ENCODE results near the gene MPL.

Gene MPL

DNA sequence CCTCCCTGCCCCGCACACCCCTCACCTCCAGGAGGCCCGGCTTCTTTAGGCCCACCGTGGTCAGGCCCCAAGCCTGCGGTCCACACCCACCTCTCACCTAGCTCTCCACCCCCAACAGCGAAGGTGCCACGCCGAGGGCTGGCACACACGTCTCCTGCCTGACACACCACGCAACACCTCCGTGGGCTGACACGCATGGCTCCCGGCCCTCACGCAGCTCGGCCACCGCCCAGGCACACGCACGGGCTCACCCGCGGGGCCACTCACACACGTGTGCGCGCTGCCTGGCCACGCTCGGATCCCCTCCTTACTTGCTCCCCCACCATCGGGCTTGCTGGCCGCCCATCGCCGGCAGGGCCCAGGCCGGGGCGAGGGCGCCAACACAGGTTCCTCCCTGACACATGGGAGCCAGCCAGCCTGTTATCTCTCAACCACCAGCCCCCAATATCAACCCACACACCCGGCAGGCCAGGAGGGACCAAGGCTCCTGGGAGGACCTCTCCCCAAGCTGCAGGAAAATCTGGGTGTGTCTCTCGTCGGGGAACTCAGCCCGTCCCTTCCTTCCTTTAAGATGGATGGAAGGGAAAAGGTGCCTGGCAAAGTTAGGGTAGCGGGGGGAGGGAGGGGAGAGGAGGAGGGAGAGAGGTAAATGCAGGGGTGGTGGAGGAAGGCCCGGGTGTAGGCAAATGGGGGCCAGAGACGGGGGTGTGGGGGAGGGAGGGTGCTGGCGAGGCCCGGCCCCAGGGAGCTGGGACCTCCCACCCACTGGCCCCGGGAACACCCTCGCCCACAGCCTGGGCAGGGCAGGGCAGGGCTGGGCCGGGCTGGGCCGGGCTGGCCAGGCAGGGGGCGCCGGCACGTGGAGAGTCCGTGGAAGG is 29.6 kb downstream of the MPL start (continued):
- no peak for TF ChIP-seq IKZF3 (tag by site-specific recombination; IDR thresholded peaks at IDR 0.05)
- no peak for TF ChIP-seq KLF16 (tag by site-specific recombination; IDR thresholded peaks at IDR 0.05)
- no peak for TF ChIP-seq ZNF157 (tag by site-specific recombination; IDR thresholded peaks at IDR 0.05)
- TF ChIP-seq TSHZ1 (tag by site-specific recombination; IDR thresholded peaks at IDR 0.05; ENCODE audit: borderline replicate concordance), result no peak
- TF ChIP-seq ZNF626 (tag by site-specific recombination; IDR thresholded peaks at IDR 0.05), result no peak
- TF ChIP-seq ZNF549 (tag by site-specific recombination; IDR thresholded peaks at IDR 0.05), result no peak
- TF ChIP-seq ZBTB21 (tag by site-specific recombination; IDR thresholded peaks at IDR 0.05), result no peak
- TF ChIP-seq ZFP3 (tag by site-specific recombination; IDR thresholded peaks at IDR 0.05; ENCODE audit: low read depth), result no peak
- no peak for TF ChIP-seq ZNF274 (IDR thresholded peaks at IDR 0.05; ENCODE audit: low read length)
- TF ChIP-seq ZNF274 (tag by site-specific recombination; IDR thresholded peaks at IDR 0.05; ENCODE audit: borderline replicate concordance), result no peak
- TF ChIP-seq ZNF555 (tag by site-specific recombination; conservative IDR thresholded peaks at IDR 0.05), result no peak
- TF ChIP-seq BCL11B (tag by site-specific recombination; IDR thresholded peaks at IDR 0.05; ENCODE audit: low read depth), result no peak
- TF ChIP-seq PATZ1 (tag by site-specific recombination; IDR thresholded peaks at IDR 0.05), result peak; percentile 9
- TF ChIP-seq OVOL3 (tag by site-specific recombination; IDR thresholded peaks at IDR 0.05), result no peak
- no peak for TF ChIP-seq ZNF510 (tag by site-specific recombination; IDR thresholded peaks at IDR 0.05; ENCODE audit: insufficient replicate concordance)
- no peak for TF ChIP-seq ZNF529 (tag by site-specific recombination; IDR thresholded peaks at IDR 0.05; ENCODE audit: insufficient replicate concordance)
- peak; percentile 17; the same call in 1 of the 2 replicates for TF ChIP-seq KLF17 (tag by site-specific recombination; IDR thresholded peaks at IDR 0.05)
- no peak for TF ChIP-seq ZNF837 (tag by site-specific recombination; IDR thresholded peaks at IDR 0.05)
- TF ChIP-seq HOXD13 (CRISPR knock-in tag; IDR thresholded peaks at IDR 0.05; ENCODE audit: borderline replicate concordance), result no peak
- no peak for TF ChIP-seq YY2 (tag by site-specific recombination; IDR thresholded peaks at IDR 0.05)
- TF ChIP-seq ZNF747 (tag by site-specific recombination; IDR thresholded peaks at IDR 0.05), result no peak
- TF ChIP-seq ZNF292 (tag by site-specific recombination; IDR thresholded peaks at IDR 0.05; ENCODE audit: borderline replicate concordance, low read depth), result no peak
- TF ChIP-seq, protein P1, sequence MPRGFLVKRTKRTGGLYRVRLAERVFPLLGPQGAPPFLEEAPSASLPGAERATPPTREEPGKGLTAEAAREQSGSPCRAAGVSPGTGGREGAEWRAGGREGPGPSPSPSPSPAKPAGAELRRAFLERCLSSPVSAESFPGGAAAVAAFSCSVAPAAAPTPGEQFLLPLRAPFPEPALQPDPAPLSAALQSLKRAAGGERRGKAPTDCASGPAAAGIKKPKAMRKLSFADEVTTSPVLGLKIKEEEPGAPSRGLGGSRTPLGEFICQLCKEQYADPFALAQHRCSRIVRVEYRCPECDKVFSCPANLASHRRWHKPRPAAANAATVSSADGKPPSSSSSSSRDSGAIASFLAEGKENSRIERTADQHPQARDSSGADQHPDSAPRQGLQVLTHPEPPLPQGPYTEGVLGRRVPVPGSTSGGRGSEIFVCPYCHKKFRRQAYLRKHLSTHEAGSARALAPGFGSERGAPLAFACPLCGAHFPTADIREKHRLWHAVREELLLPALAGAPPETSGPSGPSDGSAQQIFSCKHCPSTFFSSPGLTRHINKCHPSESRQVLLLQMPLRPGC (tag by site-specific recombination; IDR thresholded peaks at IDR 0.05), result no peak
- TF ChIP-seq ZNF830 (tag by site-specific recombination; IDR thresholded peaks at IDR 0.05; ENCODE audit: low read depth), result no peak
- TF ChIP-seq ZNF501 (tag by site-specific recombination; IDR thresholded peaks at IDR 0.05), result no peak
- no peak for TF ChIP-seq ZBTB17 (tag by site-specific recombination; IDR thresholded peaks at IDR 0.05)
- TF ChIP-seq ZNF175 (tag by site-specific recombination; IDR thresholded peaks at IDR 0.05), result no peak
- no peak for TF ChIP-seq ZNF777 (tag by site-specific recombination; IDR thresholded peaks at IDR 0.05; ENCODE audit: borderline replicate concordance)
- no peak for TF ChIP-seq PRDM6 (tag by site-specific recombination; IDR thresholded peaks at IDR 0.05)
- peak; percentile 90 for TF ChIP-seq SP3 (tag by site-specific recombination; IDR thresholded peaks at IDR 0.05)
- no peak for TF ChIP-seq ZNF792 (tag by site-specific recombination; IDR thresholded peaks at IDR 0.05)

All from HEK293 (cell line).